A204.1 (cell line): ENCODE results near the gene HSPE1.
"Not testable (repeated sequence)": the region's sequence is repeated elsewhere in the genome, so short reads cannot be mapped to it uniquely, and the experiment has no call there.

ENCODE experiments used
- FAIRE-seq: peaks from 2 replicates; lab custom pipeline; 2012; peaks lifted over from hg19 to GRCh38; lab: Jason Lieb, UNC

HSPE1 gene

DNA sequence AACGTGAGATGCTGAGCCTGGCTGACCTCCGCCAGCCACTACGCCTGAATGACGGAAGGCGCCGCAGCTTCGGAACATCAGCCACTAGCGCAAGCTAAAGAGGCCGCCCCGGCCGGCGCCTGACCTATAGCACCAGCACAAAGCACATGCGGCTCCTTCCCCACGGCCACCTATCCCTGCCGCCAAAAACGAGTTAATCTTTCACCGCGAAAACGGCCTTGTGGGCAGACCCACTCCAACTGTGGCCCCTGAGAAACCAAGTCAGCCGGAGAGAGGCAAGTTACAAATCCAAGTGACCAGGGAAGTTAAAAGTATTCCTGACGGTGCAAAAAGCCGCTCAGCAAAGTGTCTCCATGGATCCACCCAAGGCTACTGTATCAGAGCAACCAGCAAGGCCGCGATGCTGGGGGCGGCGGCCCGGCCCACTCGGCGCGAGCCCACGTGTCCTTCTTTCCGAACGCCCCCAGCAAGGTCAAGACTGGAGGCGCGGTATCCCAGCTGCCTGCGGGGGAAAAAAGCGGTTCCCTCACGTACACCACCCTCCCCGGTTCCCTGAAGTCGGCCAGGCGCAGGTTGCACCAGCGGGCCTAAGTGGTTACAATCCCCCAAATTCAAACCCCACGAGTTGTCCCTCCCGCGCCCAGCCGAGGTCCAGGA is 1.1 kb upstream of the HSPE1 start:
- no peak for FAIRE-seq

GRCh38 chr2:197500503-197501131 is 438 bp downstream of the HSPE1 start:
- no peak for FAIRE-seq

DNA sequence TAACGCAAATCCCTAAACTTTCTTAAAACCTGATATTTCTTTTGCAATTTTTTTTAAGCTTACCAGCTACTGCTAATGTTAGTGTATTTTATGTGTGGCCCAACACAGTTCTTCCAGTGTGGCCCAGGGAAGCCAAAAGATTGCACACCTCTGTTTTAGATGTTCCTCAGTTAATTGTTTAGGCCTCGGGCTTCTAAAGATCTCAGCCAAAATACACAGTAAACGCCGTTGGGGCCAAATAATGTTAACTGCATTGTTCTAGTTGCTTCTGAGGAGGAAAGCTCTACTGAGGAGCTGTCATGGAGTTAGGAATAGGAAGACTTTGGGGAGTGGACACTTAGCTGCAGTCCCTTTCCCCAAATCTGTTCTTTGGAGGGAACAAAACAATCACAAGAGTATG is 2.0 kb downstream of the HSPE1 start:
- FAIRE-seq = no peak

GRCh38 chr2:197502685-197503084 is 2.5 kb downstream of the HSPE1 start:
- FAIRE-seq = no peak

- FAIRE-seq = no peak
These were observed 3.8 kb downstream of the HSPE1 start for GRCh38 chr2:197504000-197504399.

- no peak for FAIRE-seq
These were observed 4.3 kb downstream of the HSPE1 start for GRCh38 chr2:197504512-197504911.

GRCh38 chr2:197506658-197507057 is 6.5 kb downstream of the HSPE1 start:
- no peak for FAIRE-seq

DNA sequence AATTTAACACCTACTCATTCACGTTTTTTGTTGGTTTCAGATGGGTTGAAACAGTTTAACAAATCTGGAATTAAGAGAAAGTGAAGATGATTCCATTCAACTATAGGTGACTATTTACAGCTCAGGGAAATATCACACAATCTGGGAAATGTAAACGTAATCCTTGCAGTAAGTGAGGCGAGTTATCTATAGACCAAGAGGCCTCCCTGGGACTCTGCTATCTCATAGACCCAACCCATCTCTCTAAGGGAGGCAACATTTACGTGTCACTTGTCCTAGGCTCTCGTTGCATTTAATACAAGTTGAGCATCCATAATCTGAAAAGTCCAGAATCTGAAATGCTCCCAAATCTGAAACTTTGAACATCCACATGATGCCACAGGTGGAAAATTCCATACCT is 13.7 kb downstream of the HSPE1 start:
- no peak for FAIRE-seq

DNA sequence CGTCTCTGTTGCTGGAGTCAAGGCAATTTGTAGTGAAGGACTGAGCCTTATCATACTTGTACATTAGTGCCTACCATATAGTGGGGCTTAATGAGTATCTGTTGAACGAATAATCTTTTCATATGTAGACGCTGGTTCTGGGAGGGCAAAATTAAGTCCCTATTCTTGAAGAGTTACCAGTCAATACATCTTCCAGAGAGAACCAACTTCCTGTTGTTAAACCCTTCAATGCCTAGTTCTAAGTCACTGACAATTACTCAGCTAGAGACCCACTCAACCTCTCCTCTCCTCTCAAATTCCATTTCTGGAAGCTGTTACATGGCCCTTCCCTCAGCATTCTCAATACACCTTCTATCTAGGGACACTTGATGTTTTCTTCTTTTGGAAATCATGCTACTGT is 14.6 kb downstream of the HSPE1 start:
- FAIRE-seq = no peak

DNA sequence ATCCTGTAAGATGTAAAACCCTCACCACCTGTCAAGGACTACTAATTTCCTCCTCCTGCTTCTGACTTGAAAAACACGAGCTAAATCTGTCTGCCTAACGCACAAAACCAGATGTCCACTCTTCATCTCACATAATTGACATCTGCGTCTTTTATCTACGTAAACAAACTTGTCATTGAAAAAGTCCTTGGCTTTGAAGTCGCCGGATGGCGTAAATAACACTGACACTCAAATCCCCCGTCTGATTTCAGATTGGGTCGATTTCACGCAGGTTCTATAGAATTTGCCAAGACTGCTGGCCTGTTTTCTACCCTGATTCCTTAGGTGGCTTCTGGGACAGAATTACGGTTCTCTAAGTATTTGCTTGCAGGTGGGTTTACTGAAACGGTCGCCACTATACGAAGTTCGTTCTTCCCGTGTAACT is 15.1 kb downstream of the HSPE1 start:
- no peak for FAIRE-seq

DNA sequence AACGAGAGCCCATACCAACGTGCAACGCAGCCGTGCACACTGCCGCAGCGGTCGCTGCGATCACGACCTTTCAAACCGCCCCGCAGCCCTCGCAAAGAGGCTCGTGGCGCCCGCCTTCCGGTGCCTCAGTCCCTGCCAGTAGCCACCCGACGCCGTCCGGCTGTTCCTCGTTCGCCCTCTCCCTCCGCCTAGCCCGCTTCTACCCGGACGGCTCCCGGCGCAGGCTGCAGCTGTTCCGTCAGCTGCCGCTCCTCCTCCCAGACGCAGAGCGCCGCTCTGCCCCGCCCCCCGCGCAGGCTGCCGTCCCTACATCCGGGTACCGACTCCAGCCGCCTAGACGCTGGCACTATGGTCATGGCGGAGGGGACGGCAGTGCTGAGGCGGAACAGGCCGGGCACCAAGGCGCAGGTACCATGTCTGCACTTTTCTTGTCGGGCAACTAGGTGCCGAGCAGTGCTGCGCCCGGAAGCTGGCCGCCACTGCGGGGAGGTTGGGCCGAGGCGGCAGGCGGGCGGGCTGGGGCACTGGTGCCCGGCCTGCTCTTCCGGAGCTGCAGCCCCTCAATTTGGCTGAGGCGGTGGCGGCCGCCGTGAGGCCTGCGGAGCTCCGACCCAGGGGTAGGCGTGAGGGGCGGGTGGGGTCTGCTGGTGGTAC is 15.7 kb downstream of the HSPE1 start, which contains the start of gene MOB4:
Gene MOB4 (plus strand): TSS at position 328 of the 654 bp plus-strand sequence. CDS start 21 bp downstream, at position 349.
- no peak for FAIRE-seq

- FAIRE-seq = no peak
These were observed 16.2 kb downstream of the HSPE1 start for GRCh38 chr2:197516393-197516761.

DNA sequence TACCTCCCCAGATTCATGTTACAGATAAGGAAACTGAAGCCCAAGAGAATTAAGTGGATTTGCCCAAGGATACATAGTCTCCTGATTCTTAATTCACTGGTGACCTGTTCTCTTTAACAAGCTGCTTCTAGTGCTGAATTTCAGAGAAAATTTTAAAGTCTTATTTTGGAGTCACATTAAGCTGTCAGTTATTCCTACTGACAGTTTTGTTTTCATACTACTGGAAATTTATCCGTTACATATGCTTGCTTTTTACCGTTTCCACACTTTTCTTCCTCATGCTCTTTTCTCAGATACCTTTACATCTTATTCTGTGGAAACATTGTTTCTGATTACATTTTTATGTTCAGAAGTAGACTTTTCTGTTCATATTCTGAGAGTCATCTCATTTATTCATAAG is 17.0 kb downstream of the HSPE1 start:
- no peak for FAIRE-seq

DNA sequence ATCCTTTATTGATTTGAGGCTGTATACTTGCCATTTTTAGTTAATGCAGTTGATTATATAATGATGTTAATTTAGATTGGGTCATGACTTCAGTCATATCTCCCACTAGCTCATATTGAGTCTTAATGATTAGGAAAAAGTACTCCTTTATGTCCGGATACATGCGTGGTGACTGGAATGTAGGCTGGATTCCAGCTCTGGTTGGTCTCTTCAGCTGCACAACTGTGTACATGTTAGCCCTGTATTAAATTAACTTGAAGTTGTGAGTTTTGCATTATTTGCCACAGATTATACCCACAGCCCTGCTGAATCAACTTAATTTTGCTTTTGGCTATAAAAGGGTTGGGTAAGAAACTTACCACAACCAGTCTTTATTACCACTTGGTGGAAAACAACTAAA is 38.2 kb downstream of the HSPE1 start:
- no peak for FAIRE-seq

- FAIRE-seq = no peak
These were observed 39.6 kb downstream of the HSPE1 start for GRCh38 chr2:197539734-197540133.

DNA sequence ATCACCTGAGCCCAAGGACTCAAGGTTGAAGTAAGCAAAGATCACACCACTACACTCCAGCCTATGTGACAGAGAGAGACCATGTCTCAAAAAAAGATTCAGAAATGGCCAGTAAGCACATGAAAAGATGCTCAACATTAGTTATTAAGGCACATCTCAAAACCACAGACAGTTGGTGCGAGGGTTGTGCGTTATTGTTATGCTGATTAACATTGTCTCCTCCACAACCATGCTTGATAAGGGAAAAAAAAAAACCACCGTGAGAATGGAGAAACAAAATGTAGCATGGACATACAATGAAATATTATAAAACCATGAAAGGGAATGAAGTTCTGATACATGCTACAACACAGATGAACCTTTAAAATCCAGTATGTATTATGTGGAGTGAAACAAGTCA is 43.0 kb downstream of the HSPE1 start:
- no peak for FAIRE-seq

DNA sequence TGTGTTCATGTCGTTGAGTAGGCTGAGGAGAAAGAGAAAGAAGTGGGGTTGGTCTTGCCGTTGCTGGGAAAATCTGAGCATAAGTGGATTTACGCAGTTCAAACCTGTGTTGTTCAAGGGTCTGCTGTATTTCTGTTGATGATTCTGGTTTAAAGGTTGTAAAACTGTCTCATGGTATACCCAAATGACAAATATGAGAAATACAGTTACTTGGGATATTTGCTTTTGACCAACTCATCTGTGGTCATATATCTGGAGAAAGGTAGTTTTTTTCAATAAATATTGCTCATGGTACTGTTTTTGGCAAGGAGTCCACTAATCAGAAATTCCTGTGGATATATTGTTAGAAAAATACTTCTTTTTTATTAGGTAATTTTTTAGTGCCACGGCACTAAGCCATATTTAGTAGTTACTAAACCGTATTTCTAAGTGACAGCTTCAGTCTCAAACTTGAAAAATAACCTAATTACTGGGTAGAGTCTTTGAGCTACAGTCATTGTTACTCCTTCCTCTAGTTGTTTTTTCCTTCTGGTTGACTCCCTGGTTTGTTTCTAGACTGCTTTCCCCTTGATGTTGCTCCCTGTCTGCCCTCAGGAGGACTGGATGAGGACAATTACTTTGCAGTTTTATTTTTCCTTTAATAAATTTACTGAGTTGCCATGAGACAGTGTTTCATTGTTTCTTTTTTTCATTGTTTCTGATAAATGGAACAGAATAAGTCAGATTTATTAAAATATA is 47.2 kb downstream of the HSPE1 start:
- no peak for FAIRE-seq

DNA sequence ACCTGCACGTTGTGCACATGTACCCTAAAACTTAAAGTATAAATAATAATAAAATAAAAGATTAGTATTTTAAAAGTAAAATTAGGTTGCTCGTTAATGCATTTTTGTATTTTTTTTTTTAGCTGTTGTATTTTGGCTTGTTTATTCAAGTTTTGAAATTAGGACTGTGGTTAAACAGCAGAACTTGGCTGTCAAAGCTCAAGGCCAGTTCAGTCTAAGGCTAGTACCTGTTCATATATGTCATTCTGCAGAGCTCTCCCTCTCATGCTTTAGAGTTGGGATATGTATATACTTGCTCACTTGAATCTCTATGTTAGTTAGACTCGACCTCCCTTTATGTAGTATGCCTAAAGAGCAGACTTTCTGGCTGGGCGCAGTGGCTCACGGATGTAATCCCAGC is 48.4 kb downstream of the HSPE1 start:
- no peak for FAIRE-seq

- not testable (repeated sequence) for FAIRE-seq
These were observed 51.1 kb downstream of the HSPE1 start for GRCh38 chr2:197551260-197551659.
